Colonic mucosa (tissue), 4 donors: Measurements from ENCODE around the gene KDELR3. TPM values are rescaled to one million over a fixed set of nuclear protein-coding genes. Genes with fewer than 3 reads are reported as not detected.

Experiments used
- DNase-seq: peaks from one replicate; pipeline ENCODE4 v3.0.0-alpha.2; 2020
- H3K27ac ChIP-seq: fragments of 200-600 bp; one replicate; pipeline ENCODE4 v1.8.0; 2021
- H3K27me3 ChIP-seq: fragments of 200-600 bp; one replicate; pipeline ENCODE4 v1.8.0; 2021
- H3K36me3 ChIP-seq: fragments of 200-600 bp; one replicate; pipeline ENCODE4 v1.8.0; 2021
- H3K4me1 ChIP-seq: fragments of 200-600 bp; one replicate; pipeline ENCODE4 v1.8.0; 2021; ENCODE audit warnings: mild to moderate bottlenecking
- H3K4me3 ChIP-seq: fragments of 200-600 bp; one replicate; pipeline ENCODE4 v1.8.0; 2021
- H3K9ac ChIP-seq, 2 donors: one replicate each; pipeline ENCODE4 v1.7.0; 2013; ENCODE audit warnings: control low read depth in 2 of 2, low read depth in 2 of 2, low read length in 2 of 2
- H3K9me3 ChIP-seq: fragments of 200-600 bp; one replicate; pipeline ENCODE4 v1.8.0; 2021
- intact Hi-C: fragments of 100-400 bp; cut with DNase I; formaldehyde crosslinking; loops from one replicate; pipeline ENCODE4 v1.14.1; 2022
- total RNA-seq, 2 donors: library from RNA; stranded (reverse); fragmentation: NEBNext Ultra II Directional in 1 of 2; extraction: Animal tissue kit (Norgen Biotek cat#: 25700) in 1 of 2; gene quantifications; one replicate each; pipeline ENCODE4 v1.2.1, GENCODE V29; 2021
- TF ChIP-seq, protein P1 (sequence below): fragments of 200-600 bp; IDR thresholded peaks from one replicate; pipeline ENCODE4 v1.8.0; 2022; ENCODE audit warnings: antibody characterized with exemption, mild to moderate bottlenecking
- donor health status: healthy.
- donor health status: DM: no; HTN: no; CAD: no.
- donor health status: DM: no; HTN: no; CAD: no.

Gene KDELR3
- total RNA-seq, 2 donors from 2014 or later: 26.7 to 29.1 TPM

DNA sequence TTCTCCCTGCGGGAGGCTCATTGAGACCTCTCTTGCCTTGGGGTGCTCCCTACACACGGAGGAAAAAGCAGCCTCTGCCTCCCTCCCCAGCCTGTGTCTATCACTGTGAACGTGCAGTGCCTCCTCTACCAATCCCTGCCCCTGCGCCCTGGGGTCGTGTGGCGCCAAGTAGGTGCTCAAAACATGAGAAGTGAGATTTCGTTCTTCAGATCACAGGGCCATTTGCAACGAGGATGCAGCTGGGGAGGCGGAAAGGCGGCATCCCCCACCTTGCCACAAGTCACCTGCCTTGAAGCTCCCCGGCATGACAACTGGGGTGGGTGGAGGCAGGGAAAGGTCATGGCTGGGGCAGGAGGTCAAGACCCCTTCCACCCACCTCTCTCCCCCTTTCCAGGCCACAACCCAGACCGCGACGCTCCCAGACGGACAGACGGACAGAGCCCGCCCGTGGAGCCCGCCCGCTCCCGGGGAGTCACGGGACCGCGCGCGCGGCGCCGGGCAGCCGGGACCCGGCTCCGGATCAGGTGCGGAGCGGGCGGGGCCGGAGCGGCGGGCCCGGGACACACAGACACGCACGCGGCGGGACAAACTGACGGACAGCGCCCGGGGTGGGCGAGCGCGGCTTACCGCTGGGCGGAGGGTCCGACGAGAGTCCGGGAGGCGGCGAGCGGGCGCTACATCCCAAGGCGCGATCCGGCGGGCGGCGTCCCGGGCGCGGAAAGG is 13.4 kb upstream of the KDELR3 start:
- no peak for DNase-seq
- H3K27ac ChIP-seq: no peak overlapping the region
- H3K4me3 ChIP-seq: peak overlapping the region; percentile 34
- H3K4me1 ChIP-seq: no peaks in the 10 kb centered on the region
- no peaks in the 10 kb centered on the region for H3K36me3 ChIP-seq
- peaks cover 65% of the 10 kb centered on the region for H3K27me3 ChIP-seq
- intact Hi-C loops: no loop called here
- no peak overlapping the region for H3K9ac ChIP-seq
- TF ChIP-seq, protein P1, sequence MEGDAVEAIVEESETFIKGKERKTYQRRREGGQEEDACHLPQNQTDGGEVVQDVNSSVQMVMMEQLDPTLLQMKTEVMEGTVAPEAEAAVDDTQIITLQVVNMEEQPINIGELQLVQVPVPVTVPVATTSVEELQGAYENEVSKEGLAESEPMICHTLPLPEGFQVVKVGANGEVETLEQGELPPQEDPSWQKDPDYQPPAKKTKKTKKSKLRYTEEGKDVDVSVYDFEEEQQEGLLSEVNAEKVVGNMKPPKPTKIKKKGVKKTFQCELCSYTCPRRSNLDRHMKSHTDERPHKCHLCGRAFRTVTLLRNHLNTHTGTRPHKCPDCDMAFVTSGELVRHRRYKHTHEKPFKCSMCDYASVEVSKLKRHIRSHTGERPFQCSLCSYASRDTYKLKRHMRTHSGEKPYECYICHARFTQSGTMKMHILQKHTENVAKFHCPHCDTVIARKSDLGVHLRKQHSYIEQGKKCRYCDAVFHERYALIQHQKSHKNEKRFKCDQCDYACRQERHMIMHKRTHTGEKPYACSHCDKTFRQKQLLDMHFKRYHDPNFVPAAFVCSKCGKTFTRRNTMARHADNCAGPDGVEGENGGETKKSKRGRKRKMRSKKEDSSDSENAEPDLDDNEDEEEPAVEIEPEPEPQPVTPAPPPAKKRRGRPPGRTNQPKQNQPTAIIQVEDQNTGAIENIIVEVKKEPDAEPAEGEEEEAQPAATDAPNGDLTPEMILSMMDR: no peak
- H3K9me3 ChIP-seq: no peaks in the 10 kb centered on the region

DNA sequence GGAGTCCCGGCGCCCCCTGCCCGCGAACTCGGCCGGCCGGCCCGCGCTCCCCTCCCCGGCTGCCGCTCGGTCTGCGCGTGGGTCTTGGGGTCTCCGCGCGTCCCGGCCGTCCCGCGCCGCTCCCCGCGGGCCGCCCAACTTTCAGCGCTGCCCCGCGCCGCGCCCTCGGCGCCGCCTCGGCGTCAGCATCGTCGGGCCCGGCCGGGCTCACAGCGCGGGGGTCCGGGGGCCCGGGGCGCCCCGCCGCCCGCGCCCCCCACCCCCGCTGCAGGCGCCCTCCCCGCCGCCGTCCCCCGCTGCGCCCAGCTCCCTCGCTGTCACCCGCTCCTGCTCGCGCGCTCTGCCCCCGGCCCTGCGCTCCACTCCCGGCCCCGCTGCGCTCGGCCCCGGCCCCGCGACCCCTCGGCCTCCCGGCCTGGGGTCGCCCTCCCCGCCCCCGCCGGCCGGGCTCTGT is 12.8 kb upstream of the KDELR3 start, which contains the start of gene KCNJ4:
Gene KCNJ4, minus strand, starts transcription at position 124 of the 454 bp plus-strand sequence. CDS start 27,067 bp downstream, outside the sequence.
- Histone ChIP-seq H3K9ac (no peak within 1 kb of the TSS), H3K27me3 (peaks cover 71% of the 10 kb centered on the region), H3K4me3 (peak within 1 kb of the TSS; percentile 34), H3K27ac (no peak within 1 kb of the TSS), H3K9me3 (no peaks in the 10 kb centered on the region), H3K36me3 (no peaks in the 10 kb centered on the region), H3K4me1 (no peaks in the 10 kb centered on the region)
- intact Hi-C loops: no loop called here
- TF ChIP-seq, protein P1: no peak
- no peak for DNase-seq

DNA sequence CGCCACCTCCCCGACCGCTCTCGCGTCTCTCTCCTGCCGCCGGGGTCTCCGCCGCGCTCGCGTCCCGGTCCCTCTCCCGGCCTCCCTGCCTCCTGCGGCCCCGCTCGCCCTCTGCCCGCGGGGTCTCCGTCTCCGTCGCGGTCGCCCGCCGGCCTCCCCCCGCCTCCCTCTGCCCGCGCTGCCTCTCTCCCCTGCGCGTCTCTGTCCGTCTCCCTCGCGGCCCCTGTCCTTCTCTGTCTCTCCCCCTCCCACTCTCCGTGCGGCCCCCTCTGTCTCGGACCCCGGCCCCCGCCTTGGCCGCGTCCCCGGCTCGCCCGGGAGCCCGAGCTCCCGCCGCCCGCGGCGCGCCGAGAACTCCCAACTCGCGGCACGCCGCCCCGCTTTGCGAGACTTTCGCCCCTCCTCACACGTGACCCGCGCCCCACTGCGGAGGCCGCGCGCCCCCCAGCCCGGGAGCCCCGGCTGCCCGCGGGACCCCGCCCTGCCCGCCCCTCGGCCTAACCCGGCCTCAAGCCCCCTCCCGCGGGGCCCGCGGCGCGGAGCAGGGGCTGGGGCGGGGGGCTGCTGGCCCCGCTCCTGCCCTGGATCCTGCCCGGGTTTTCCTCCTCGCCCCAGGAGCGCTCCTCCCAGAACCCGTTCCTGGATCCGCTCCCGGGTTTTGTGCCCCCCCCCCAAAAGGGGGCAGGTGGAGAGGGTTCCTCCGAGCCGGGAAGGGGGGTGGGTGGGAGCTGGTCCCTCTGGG is 12.2 kb upstream of the KDELR3 start:
- Histone ChIP-seq H3K27ac (no peak overlapping the region), H3K36me3 (no peaks in the 10 kb centered on the region), H3K4me1 (no peaks in the 10 kb centered on the region), H3K27me3 (peaks cover 69% of the 10 kb centered on the region), H3K4me3 (no peak overlapping the region), H3K9me3 (no peaks in the 10 kb centered on the region), H3K9ac (no peak overlapping the region)
- TF ChIP-seq, protein P1: no peak
- DNase-seq: no peak
- intact Hi-C loops: no loop called here

DNA sequence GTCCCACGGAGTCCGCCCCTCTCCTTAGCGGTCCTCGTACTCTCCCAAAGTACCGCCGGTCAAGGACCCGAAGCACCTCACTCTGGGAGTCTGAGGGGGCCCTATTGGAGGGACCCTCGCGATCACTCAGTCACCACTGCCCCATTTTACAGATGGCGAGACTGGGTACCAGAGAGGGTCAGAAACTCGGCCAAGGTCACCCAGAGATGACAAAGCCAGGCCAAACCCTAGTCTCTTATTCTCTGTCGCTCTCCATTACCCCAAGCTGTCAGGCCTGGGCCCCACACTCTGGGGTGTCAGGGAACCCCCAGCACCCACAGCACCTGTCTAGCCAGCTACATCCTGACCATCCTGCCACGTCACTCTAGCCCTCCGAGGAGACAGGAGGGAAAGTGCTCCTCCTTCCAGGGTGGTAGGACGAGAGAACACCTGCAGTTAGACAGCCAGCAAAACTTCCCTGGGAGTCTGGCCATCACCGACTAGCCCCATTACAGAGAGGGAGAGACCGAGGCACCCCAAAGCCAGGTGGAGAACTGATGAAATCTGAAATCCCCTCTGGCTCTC is 11.5 kb upstream of the KDELR3 start:
- TF ChIP-seq, protein P1: no peak
- no peak overlapping the region for H3K9ac ChIP-seq
- DNase-seq: no peak
- H3K4me3 ChIP-seq: no peak overlapping the region
- peaks cover 2% of the 10 kb centered on the region for H3K4me1 ChIP-seq
- no peak overlapping the region for H3K27ac ChIP-seq
- H3K9me3 ChIP-seq: no peaks in the 10 kb centered on the region
- no peaks in the 10 kb centered on the region for H3K36me3 ChIP-seq
- intact Hi-C loops: no loop called here
- H3K27me3 ChIP-seq: peaks cover 67% of the 10 kb centered on the region

DNA sequence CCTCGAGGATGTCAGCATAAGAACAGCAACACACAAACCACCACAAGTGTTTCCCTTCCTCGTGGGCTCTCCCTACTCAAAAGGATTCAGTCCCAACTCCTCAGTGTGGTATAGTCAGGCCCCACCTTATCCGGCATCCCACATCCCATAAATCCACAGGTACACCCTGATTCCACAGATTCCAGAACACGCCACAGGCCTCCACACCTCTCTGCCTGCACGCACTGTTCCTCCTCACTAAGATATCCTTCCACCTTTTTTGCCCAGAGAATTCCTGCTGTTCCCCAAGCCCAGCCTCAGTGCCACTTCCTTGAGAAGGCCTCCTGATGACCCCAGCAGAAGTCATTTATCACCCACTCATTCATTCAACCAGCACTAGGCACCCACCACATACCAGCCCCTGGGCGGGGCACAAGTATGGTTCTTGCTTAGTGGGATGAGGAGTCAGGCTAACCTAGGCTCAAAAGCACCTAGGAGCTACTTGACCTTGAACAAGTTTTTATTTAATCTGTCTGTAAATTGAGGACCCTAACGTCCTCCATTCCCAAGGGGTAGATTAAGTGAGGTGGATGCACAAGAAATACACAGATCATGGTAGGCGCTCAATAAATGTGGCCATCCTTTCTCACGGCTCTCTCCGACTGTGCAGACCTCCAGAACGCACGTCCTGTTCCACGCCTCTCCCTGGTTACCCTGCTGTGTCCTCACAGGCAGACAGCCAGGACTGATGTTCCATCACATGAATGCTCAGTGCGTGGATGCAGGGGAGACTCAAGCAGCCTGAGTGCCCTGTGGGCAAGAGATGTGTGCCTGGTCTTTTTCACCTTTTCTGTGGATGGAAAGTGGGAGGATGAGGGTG is 10.8 kb upstream of the KDELR3 start:
- no peaks in the 10 kb centered on the region for H3K9me3 ChIP-seq
- H3K27me3 ChIP-seq: peaks cover 67% of the 10 kb centered on the region
- no peak for DNase-seq
- no peak overlapping the region for H3K9ac ChIP-seq
- H3K4me1 ChIP-seq: peaks cover 9% of the 10 kb centered on the region
- TF ChIP-seq, protein P1: no peak
- H3K27ac ChIP-seq: no peak overlapping the region
- no peak overlapping the region for H3K4me3 ChIP-seq
- H3K36me3 ChIP-seq: no peaks in the 10 kb centered on the region
- intact Hi-C loops: no loop called here
